HL-60 (cell line): ENCODE results near the gene CUL4A.

Source experiments
- GABPA ChIP-seq: IDR thresholded peaks from 2 replicates; pipeline ENCODE4 v1.6.1; 2012; ENCODE audit warnings: low read depth
- POLR2AphosphoS5 ChIP-seq: IDR thresholded peaks from 2 replicates; pipeline ENCODE4 v1.6.1; 2012; ENCODE audit warnings: low read depth
- SPI1 ChIP-seq: IDR thresholded peaks from 2 replicates; pipeline ENCODE4 v1.6.1; 2012; ENCODE audit warnings: low read depth, mild to moderate bottlenecking, borderline replicate concordance
- TF ChIP-seq, protein P1 (sequence below): IDR thresholded peaks from one replicate; pipeline ENCODE4 v1.5.1; 2011; ENCODE audit warnings: low read length, control low read depth, inconsistent platforms; ENCODE audit not compliant: insufficient read depth
- TF ChIP-seq, protein P2 (sequence below): IDR thresholded peaks from 2 replicates; pipeline ENCODE4 v1.6.1; 2012; ENCODE audit warnings: low read depth; ENCODE audit not compliant: insufficient replicate concordance

DNA sequence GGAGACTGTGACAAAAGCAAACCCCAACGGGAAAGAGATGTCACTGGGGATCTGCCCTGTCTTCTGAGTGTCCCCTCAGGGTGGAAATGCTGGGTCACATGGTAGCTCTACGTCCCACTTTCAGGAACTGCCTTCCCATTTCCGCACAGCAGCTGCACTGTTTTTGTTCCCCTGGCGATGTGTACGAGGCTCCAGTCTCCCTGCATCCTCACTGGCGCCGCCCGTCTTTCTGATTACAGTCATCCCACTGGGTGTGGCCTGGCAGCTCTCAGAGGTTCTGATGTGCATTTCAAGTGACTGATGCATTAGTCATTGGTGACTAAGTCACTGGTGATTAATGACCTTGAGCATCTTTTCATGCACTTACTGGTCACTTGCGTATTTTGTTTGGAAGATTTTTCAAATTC is 22.1 kb upstream of the CUL4A start:
- TF ChIP-seq, protein P1, sequence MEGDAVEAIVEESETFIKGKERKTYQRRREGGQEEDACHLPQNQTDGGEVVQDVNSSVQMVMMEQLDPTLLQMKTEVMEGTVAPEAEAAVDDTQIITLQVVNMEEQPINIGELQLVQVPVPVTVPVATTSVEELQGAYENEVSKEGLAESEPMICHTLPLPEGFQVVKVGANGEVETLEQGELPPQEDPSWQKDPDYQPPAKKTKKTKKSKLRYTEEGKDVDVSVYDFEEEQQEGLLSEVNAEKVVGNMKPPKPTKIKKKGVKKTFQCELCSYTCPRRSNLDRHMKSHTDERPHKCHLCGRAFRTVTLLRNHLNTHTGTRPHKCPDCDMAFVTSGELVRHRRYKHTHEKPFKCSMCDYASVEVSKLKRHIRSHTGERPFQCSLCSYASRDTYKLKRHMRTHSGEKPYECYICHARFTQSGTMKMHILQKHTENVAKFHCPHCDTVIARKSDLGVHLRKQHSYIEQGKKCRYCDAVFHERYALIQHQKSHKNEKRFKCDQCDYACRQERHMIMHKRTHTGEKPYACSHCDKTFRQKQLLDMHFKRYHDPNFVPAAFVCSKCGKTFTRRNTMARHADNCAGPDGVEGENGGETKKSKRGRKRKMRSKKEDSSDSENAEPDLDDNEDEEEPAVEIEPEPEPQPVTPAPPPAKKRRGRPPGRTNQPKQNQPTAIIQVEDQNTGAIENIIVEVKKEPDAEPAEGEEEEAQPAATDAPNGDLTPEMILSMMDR: no peak
- no peak for TF ChIP-seq GABPA
- TF ChIP-seq POLR2AphosphoS5: no peak
- TF ChIP-seq, protein P2, sequence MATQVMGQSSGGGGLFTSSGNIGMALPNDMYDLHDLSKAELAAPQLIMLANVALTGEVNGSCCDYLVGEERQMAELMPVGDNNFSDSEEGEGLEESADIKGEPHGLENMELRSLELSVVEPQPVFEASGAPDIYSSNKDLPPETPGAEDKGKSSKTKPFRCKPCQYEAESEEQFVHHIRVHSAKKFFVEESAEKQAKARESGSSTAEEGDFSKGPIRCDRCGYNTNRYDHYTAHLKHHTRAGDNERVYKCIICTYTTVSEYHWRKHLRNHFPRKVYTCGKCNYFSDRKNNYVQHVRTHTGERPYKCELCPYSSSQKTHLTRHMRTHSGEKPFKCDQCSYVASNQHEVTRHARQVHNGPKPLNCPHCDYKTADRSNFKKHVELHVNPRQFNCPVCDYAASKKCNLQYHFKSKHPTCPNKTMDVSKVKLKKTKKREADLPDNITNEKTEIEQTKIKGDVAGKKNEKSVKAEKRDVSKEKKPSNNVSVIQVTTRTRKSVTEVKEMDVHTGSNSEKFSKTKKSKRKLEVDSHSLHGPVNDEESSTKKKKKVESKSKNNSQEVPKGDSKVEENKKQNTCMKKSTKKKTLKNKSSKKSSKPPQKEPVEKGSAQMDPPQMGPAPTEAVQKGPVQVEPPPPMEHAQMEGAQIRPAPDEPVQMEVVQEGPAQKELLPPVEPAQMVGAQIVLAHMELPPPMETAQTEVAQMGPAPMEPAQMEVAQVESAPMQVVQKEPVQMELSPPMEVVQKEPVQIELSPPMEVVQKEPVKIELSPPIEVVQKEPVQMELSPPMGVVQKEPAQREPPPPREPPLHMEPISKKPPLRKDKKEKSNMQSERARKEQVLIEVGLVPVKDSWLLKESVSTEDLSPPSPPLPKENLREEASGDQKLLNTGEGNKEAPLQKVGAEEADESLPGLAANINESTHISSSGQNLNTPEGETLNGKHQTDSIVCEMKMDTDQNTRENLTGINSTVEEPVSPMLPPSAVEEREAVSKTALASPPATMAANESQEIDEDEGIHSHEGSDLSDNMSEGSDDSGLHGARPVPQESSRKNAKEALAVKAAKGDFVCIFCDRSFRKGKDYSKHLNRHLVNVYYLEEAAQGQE: no peak
- no peak for TF ChIP-seq SPI1
